Psoas muscle (tissue), 8 donors: ENCODE measurements around the gene ZPBP2. TPM values are rescaled to one million over a fixed set of nuclear protein-coding genes. Genes with fewer than 3 reads are reported as not detected.

Source experiments
- ATAC-seq, 4 donors: fragments of 200-7000 bp; cut with Tn5 transposase; one replicate each; pipeline ENCODE4 v1.9.1; 2020; ENCODE audit warnings: moderate library complexity in 3 of 4, mild to moderate bottlenecking in 2 of 4
- DNase-seq, 2 donors: peaks; one replicate each; pipeline ENCODE4 v3.0.0-alpha.2; 2020
- H3K27ac ChIP-seq: fragments of 200-600 bp; one replicate; pipeline ENCODE4 v1.8.0; 2022
- H3K27me3 ChIP-seq, 3 donors: fragments of 200-600 bp in 1 of 3; one replicate each; pipeline versions ENCODE4 v1.6.1 to v1.8.0; 2013 to 2022; ENCODE audit warnings: low read length in 2 of 3, mild to moderate bottlenecking in 2 of 3, moderate library complexity in 1 of 3; ENCODE audit not compliant: insufficient read depth in 3 of 3
- H3K36me3 ChIP-seq, 2 donors: fragments of 200-600 bp in 1 of 2; one replicate each; pipeline versions ENCODE4 v1.6.1 to v1.8.0; 2013 to 2022; ENCODE audit warnings: low read depth in 1 of 2, mild to moderate bottlenecking in 1 of 2, moderate library complexity in 1 of 2; ENCODE audit not compliant: insufficient read depth in 1 of 2
- H3K4me1 ChIP-seq: fragments of 200-600 bp; one replicate; pipeline ENCODE4 v1.8.0; 2022
- H3K4me3 ChIP-seq: fragments of 200-600 bp; one replicate; pipeline ENCODE4 v1.8.0; 2022; ENCODE audit warnings: mild to moderate bottlenecking
- H3K9me3 ChIP-seq: fragments of 200-600 bp; one replicate; pipeline ENCODE4 v1.8.0; 2022
- CTCF ChIP-seq: fragments of 200-600 bp; IDR thresholded peaks from one replicate; pipeline ENCODE4 v1.8.0; 2022; ENCODE audit warnings: antibody characterized with exemption
- WGBS, 3 donors: extraction: QIAGEN DNeasy Blood & Tissue Kit; methylation state at CpG; one replicate each; pipeline versions ENCODE4 v1.1.6 to v1.1.7; 2013; 5-methylcytosine and 5-hydroxymethylcytosine counted together
- intact Hi-C, 2 donors: fragments of 100-400 bp; cut with DNase I; formaldehyde crosslinking; loops; one replicate each; pipeline versions ENCODE4 v1.11.0 to v1.14.2; 2022
- polyA plus RNA-seq, 3 donors: library from polyadenylated mRNA; stranded (reverse); fragments of 200-250 nt; gene quantifications; one replicate each; pipeline ENCODE4 v1.2.3, GENCODE V29; 2013
- total RNA-seq, 4 donors: library from RNA; stranded (reverse); fragmentation: NEBNext Ultra II Directional in 2 of 4; extraction: Animal tissue kit (Norgen Biotek cat#: 25700) in 2 of 4; gene quantifications; one replicate each; pipeline versions ENCODE4 v1.2.1 to v1.2.4, GENCODE V29; 2021 to 2023
- donor health status: healthy with polysubstance abuse.
- donor health status: DM: no; HTN: no; CAD: no; lungs with moderate emphysema.
- donor health status: Bipolar disorder and iron deficiency.
- donor health status: healthy.
- donor health status: DM: yes; HTN: yes; CAD: no.
- donor health status: DM: no; HTN: no; CAD: no.
- donor health status: DM: no; HTN: no; CAD: no.
- donor health status: DM: yes; HTN: yes; CAD: no.

ZPBP2 gene
- total and polyA plus RNA-seq, 7 donors, result not detected

- Histone ChIP-seq H3K27ac (no peak overlapping the region), H3K4me1 (no peaks in the 10 kb centered on the region), H3K36me3 (no peaks in the 10 kb centered on the region), H3K27me3 (peaks cover 0 to 13% (median 0%) of the 10 kb centered on the region in 3 donors), H3K9me3 (peaks cover 7% of the 10 kb centered on the region), H3K4me3 (no peak overlapping the region)
- intact Hi-C loops, result no loop called here
- DNase-seq (no peak), ATAC-seq (no peak)
- WGBS, 3 donors, result 80 to 86% (median 82%) methylated on average over 2 of the region's 2 CpGs
- TF ChIP-seq CTCF, result no peak
Measured at GRCh38 chr17:39822051-39822451, 46.0 kb upstream of the ZPBP2 start.

- intact Hi-C loops, result no loop called here
- Histone ChIP-seq H3K27ac (no peak overlapping the region), H3K27me3 (peaks cover 0 to 21% (median 0%) of the 10 kb centered on the region in 3 donors), H3K4me1 (no peaks in the 10 kb centered on the region), H3K9me3 (peaks cover 7% of the 10 kb centered on the region), H3K4me3 (no peak overlapping the region), H3K36me3 (no peaks in the 10 kb centered on the region)
- ATAC-seq, result no peak
- no peak for DNase-seq
- 90 to 92% (median 92%) methylated on average over 5 of the region's 5 CpGs for WGBS, 3 donors
- TF ChIP-seq CTCF, result no peak
Measured at GRCh38 chr17:39823407-39824054, 44.5 kb upstream of the ZPBP2 start.

- ATAC-seq (no peak), DNase-seq (no peak)
- TF ChIP-seq CTCF, result no peak
- peaks cover 7% of the 10 kb centered on the region for H3K9me3 ChIP-seq
- intact Hi-C loops, result no loop called here
- H3K36me3 ChIP-seq, result no peaks in the 10 kb centered on the region
- H3K27ac ChIP-seq, result no peak overlapping the region
- H3K27me3 ChIP-seq, result peaks cover 0 to 21% (median 0%) of the 10 kb centered on the region in 3 donors
- no peaks in the 10 kb centered on the region for H3K4me1 ChIP-seq
- 73 to 83% (median 79%) methylated on average over 2 of the region's 2 CpGs for WGBS, 3 donors
- H3K4me3 ChIP-seq, result no peak overlapping the region
Measured at GRCh38 chr17:39826334-39826733, 41.7 kb upstream of the ZPBP2 start.

GRCh38 chr17:39828443-39828842, 39.6 kb upstream of the ZPBP2 start:
- Histone ChIP-seq H3K36me3 (no peaks in the 10 kb centered on the region), H3K4me3 (no peak overlapping the region), H3K27me3 (peaks cover 0 to 21% (median 0%) of the 10 kb centered on the region in 3 donors), H3K9me3 (peaks cover 5% of the 10 kb centered on the region), H3K4me1 (no peaks in the 10 kb centered on the region), H3K27ac (no peak overlapping the region)
- DNase-seq, result no peak
- no peak for TF ChIP-seq CTCF
- no peak for ATAC-seq
- intact Hi-C loops, result no loop called here
- 86 to 88% (median 86%) methylated on average over 4 of the region's 4 CpGs for WGBS, 3 donors

GRCh38 chr17:39831588-39831987, 36.4 kb upstream of the ZPBP2 start:
- H3K4me1 ChIP-seq, result no peaks in the 10 kb centered on the region
- no peak overlapping the region for H3K4me3 ChIP-seq
- WGBS, 3 donors, result 78 to 81% (median 80%) methylated on average over 2 of the region's 2 CpGs
- intact Hi-C loops, result no loop called here
- TF ChIP-seq CTCF, result no peak
- no peak overlapping the region for H3K27ac ChIP-seq
- no peaks in the 10 kb centered on the region for H3K9me3 ChIP-seq
- H3K27me3 ChIP-seq, result peaks cover 0 to 14% (median 0%) of the 10 kb centered on the region in 3 donors
- ATAC-seq (no peak), DNase-seq (no peak)
- H3K36me3 ChIP-seq, result no peaks in the 10 kb centered on the region
